PC-9 (cell line): ENCODE data around the gene FUT8. TPM values are rescaled to one million over a fixed set of nuclear protein-coding genes. Genes with fewer than 3 reads are reported as not detected.

Experiments used
- BruUV-seq: library from RNA; stranded (reverse); fragments of 400-500 nt; replicated peaks from 2 replicates; lab custom pipeline; 2021; lab: Mats Ljungman, UMichigan
- CTCF ChIA-PET: fragments of 300-600 bp; sonication (Branson Sonifier 250); formaldehyde crosslinking; loops from one replicate; lab custom pipeline; 2022; ENCODE audit warnings: antibody characterized with exemption; lab: Charles Lee
- POLR2A ChIA-PET: fragments of 300-600 bp; sonication (Branson Sonifier 250); formaldehyde crosslinking; loops from one replicate; lab custom pipeline; 2022; ENCODE audit warnings: antibody characterized with exemption; ENCODE audit not compliant: unreplicated experiment; lab: Charles Lee
- DNase-seq, 2 experiments: peaks; one replicate each; pipeline versions ENCODE4 v3.0.0 to v3.0.0-alpha.2; 2015 to 2022; ENCODE audit warnings: mixed read lengths in 1 of 2
- H2AFZ ChIP-seq: fragments of 200-600 bp; sonication (generic); 2 replicates; pipeline ENCODE4 v1.8.1; 2017; ENCODE audit warnings: antibody characterized with exemption
- H3F3A ChIP-seq: fragments of 200-600 bp; sonication (generic); 2 replicates; pipeline ENCODE4 v1.8.1; 2017; ENCODE audit warnings: antibody characterized with exemption, mild to moderate bottlenecking, low read depth; ENCODE audit not compliant: insufficient read depth
- H3K27ac ChIP-seq: fragments of 200-600 bp; sonication (generic); 2 replicates; pipeline ENCODE4 v1.6.1; 2016; ENCODE audit warnings: mixed run types
- H3K27me3 ChIP-seq: fragments of 200-600 bp; sonication (generic); 2 replicates; pipeline ENCODE4 v1.6.1; 2016; ENCODE audit warnings: low read depth, mixed run types; ENCODE audit not compliant: insufficient read depth
- H3K36me3 ChIP-seq: fragments of 200-600 bp; sonication (generic); 2 replicates; pipeline ENCODE4 v1.6.1; 2016; ENCODE audit warnings: low read depth, mixed run types
- H3K4me1 ChIP-seq: fragments of 200-600 bp; sonication (generic); replicated peaks from 2 replicates; pipeline ENCODE4 v1.6.1; 2016; ENCODE audit warnings: mixed run types; ENCODE audit not compliant: insufficient read depth
- H3K4me2 ChIP-seq: fragments of 200-600 bp; sonication (generic); 2 replicates; pipeline ENCODE4 v1.6.1; 2017; ENCODE audit warnings: mixed run types
- H3K4me3 ChIP-seq: fragments of 200-600 bp; sonication (generic); 2 replicates; pipeline ENCODE4 v1.6.1; 2016; ENCODE audit warnings: mixed run types
- H3K79me2 ChIP-seq: fragments of 200-600 bp; sonication (generic); 2 replicates; pipeline ENCODE4 v1.6.1; 2017; ENCODE audit warnings: low read depth, mixed run types
- H3K9me2 ChIP-seq: fragments of 200-600 bp; sonication (generic); 2 replicates; pipeline ENCODE4 v1.8.1; 2017; ENCODE audit warnings: mild to moderate bottlenecking; ENCODE audit not compliant: insufficient read depth
- H3K9me3 ChIP-seq: fragments of 200-600 bp; sonication (generic); 2 replicates; pipeline ENCODE4 v1.8.1; 2016; ENCODE audit warnings: low read depth; ENCODE audit not compliant: insufficient read depth
- H4K20me1 ChIP-seq: fragments of 200-600 bp; sonication (generic); 2 replicates; pipeline ENCODE4 v1.8.1; 2017; ENCODE audit not compliant: insufficient read depth
- EZH2 ChIP-seq: fragments of 200-600 bp; sonication (generic); IDR thresholded peaks from 2 replicates; pipeline ENCODE4 v1.8.0; 2017; ENCODE audit warnings: antibody characterized with exemption, low read depth
- intact Hi-C: fragments of 100-400 bp; cut with micrococcal nuclease; formaldehyde crosslinking; loops from one replicate; pipeline ENCODE4 v1.10.0; 2022; ENCODE audit not compliant: unreplicated experiment
- total RNA-seq: library from RNA; stranded (reverse); gene quantifications from 2 replicates; pipeline ENCODE4 v1.2.3, GENCODE V29; 2021
- TF ChIP-seq, protein P1 (sequence below): fragments of 200-600 bp; sonication (generic); conservative IDR thresholded peaks from 2 replicates; pipeline ENCODE4 v1.6.1; 2017; ENCODE audit warnings: mixed run types, antibody characterized with exemption, mild to moderate bottlenecking, moderate library complexity

The FUT8 gene
- total RNA-seq, 1 experiment from 2014 or later = 134 TPM

- no peaks in the 10 kb centered on the region for H3F3A ChIP-seq
- H3K27me3 ChIP-seq = no peaks in the 10 kb centered on the region
- TF ChIP-seq, protein P1, sequence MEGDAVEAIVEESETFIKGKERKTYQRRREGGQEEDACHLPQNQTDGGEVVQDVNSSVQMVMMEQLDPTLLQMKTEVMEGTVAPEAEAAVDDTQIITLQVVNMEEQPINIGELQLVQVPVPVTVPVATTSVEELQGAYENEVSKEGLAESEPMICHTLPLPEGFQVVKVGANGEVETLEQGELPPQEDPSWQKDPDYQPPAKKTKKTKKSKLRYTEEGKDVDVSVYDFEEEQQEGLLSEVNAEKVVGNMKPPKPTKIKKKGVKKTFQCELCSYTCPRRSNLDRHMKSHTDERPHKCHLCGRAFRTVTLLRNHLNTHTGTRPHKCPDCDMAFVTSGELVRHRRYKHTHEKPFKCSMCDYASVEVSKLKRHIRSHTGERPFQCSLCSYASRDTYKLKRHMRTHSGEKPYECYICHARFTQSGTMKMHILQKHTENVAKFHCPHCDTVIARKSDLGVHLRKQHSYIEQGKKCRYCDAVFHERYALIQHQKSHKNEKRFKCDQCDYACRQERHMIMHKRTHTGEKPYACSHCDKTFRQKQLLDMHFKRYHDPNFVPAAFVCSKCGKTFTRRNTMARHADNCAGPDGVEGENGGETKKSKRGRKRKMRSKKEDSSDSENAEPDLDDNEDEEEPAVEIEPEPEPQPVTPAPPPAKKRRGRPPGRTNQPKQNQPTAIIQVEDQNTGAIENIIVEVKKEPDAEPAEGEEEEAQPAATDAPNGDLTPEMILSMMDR = no peak
- TF ChIP-seq EZH2 = no peak
- no peaks in the 10 kb centered on the region for H3K79me2 ChIP-seq
- no TSS peak for BruUV-seq
- POLR2A ChIA-PET = no interaction called here
- H3K4me1 ChIP-seq = no peaks in the 10 kb centered on the region
- peaks cover 8% of the 10 kb centered on the region; the same call in 1 of the 2 replicates for H3K36me3 ChIP-seq
- CTCF ChIA-PET = no interaction called here
- no peak overlapping the region for H3K4me3 ChIP-seq
- no peak for DNase-seq
- H3K9me3 ChIP-seq = no peaks in the 10 kb centered on the region
- no peak overlapping the region for H2AFZ ChIP-seq
- H4K20me1 ChIP-seq = no peaks in the 10 kb centered on the region
- no peak overlapping the region for H3K4me2 ChIP-seq
- intact Hi-C loops = no loop called here
- no peak overlapping the region for H3K27ac ChIP-seq
- H3K9me2 ChIP-seq = no peaks in the 10 kb centered on the region
Measured at GRCh38 chr14:65731933-65732506, 319.5 kb downstream of the FUT8 start.

- no peaks in the 10 kb centered on the region for H3K27me3 ChIP-seq
- H3K27ac ChIP-seq = no peak overlapping the region
- BruUV-seq = no TSS peak
- H3K36me3 ChIP-seq = peaks cover 19% of the 10 kb centered on the region
- no peak for DNase-seq
- TF ChIP-seq, protein P1 = no peak
- TF ChIP-seq EZH2 = no peak
- H3K79me2 ChIP-seq = no peaks in the 10 kb centered on the region
- no peaks in the 10 kb centered on the region for H4K20me1 ChIP-seq
- H3K4me2 ChIP-seq = no peak overlapping the region
- no peak overlapping the region for H3K4me3 ChIP-seq
- no peak overlapping the region for H2AFZ ChIP-seq
- H3K9me3 ChIP-seq = no peaks in the 10 kb centered on the region
- POLR2A ChIA-PET = no interaction called here
- no peaks in the 10 kb centered on the region for H3K4me1 ChIP-seq
- H3K9me2 ChIP-seq = no peaks in the 10 kb centered on the region
- CTCF ChIA-PET = no interaction called here
- no peaks in the 10 kb centered on the region for H3F3A ChIP-seq
- intact Hi-C loops = no loop called here
Measured at GRCh38 chr14:65738339-65738738, 325.8 kb downstream of the FUT8 start.

DNA sequence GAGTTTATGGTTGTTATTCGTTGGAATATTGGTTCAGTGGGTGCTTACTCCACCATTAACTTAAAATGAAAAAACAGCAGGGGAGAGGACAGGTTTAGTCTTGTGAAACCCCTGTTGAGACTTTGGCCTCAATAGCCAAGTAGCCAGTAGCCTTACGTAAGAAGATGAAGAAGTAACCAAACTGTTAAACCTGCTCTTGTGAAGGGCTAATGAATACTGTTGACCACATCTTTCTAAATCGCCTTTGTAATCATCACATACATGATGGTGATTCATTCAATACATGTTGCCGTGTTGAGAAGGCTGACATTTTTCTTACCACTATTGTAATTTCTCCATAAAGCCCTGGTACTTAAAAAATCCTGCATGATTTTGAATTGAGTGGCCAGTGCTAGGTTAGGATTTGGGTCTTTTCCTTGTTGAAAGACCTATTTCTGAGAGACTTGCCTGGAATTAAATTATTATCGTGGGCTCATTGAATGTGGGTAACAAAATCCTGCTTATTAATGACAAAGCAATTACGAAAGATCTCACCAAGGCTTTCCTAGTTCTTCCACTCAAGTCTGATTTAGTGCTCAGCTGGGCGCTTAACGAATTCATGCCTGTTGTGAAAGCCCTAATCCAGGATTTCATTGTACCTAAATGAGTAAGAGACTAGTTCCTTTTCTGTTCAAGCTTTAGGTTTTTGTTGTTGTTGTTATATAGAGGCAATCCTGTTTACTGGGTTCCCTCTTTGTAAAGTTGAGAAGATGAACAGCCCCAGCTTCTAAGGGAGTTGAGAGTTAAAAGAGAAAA lies 333.1 kb downstream of the FUT8 start:
- BruUV-seq = no TSS peak
- no peaks in the 10 kb centered on the region for H3K9me2 ChIP-seq
- no peak overlapping the region for H3K27ac ChIP-seq
- no peaks in the 10 kb centered on the region for H3K4me1 ChIP-seq
- no peaks in the 10 kb centered on the region for H3K79me2 ChIP-seq
- no peak for DNase-seq
- no peak overlapping the region for H2AFZ ChIP-seq
- POLR2A ChIA-PET = no interaction called here
- TF ChIP-seq EZH2 = no peak
- TF ChIP-seq, protein P1 = no peak
- no peaks in the 10 kb centered on the region for H3K9me3 ChIP-seq
- no peaks in the 10 kb centered on the region for H3K27me3 ChIP-seq
- CTCF ChIA-PET = no interaction called here
- H4K20me1 ChIP-seq = no peaks in the 10 kb centered on the region
- no peaks in the 10 kb centered on the region for H3F3A ChIP-seq
- H3K4me2 ChIP-seq = no peak overlapping the region
- H3K36me3 ChIP-seq = peaks cover 11% of the 10 kb centered on the region; the same call in 1 of the 2 replicates
- H3K4me3 ChIP-seq = no peak overlapping the region
- intact Hi-C loops = no loop called here
